ENCODE results near the gene KCNK5.

GRCh38 chr6:39193201-39193791 is 36.0 kb downstream of the KCNK5 start:
- no peak for TF ChIP-seq CTCF (IDR thresholded peaks at IDR 0.05)
- no peak for TF ChIP-seq POLR2A (IDR thresholded peaks at IDR 0.05)

Data from uterus (tissue), 2 donors.